ENCODE measurements around the gene ADGB. TPM values are rescaled to one million over a fixed set of nuclear protein-coding genes. Genes with fewer than 3 reads are reported as not detected.

Gene ADGB
- total and polyA plus RNA-seq, 9 of the 15 experiments (the other 6 are each of a cell fraction or from before 2014, with no cell fraction given) = not detected

- peak; percentile 27; the same call in 1 of the 2 replicates for TF ChIP-seq NFRKB (IDR thresholded peaks at IDR 0.05; ENCODE audit: low read depth)
- no peak for TF ChIP-seq FOXJ2 (tag; IDR thresholded peaks at IDR 0.05)
- TF ChIP-seq BCLAF1 (IDR thresholded peaks at IDR 0.05; ENCODE audit: borderline replicate concordance in 1 of 2, control insufficient read depth in 1 of 2, low read depth in 2 of 2, low read length in 1 of 2) = no peak
- TF ChIP-seq POLR2AphosphoS2 (IDR thresholded peaks at IDR 0.05; ENCODE audit: low read length) = peak; percentile 65; the same call in 1 of the 2 replicates
- TF ChIP-seq ZNF121 (CRISPR knock-in tag; conservative IDR thresholded peaks at IDR 0.05) = no peak
- TF ChIP-seq PHF8 (IDR thresholded peaks at IDR 0.05; ENCODE audit: borderline replicate concordance, low read length) = 0 out of 2 replicates have a peak, but pooled peaks have one; percentile 5
- peak; percentile 23; the same call in 1 of the 2 replicates for TF ChIP-seq PKNOX1 (IDR thresholded peaks at IDR 0.05)
- TF ChIP-seq HINFP (tag; conservative IDR thresholded peaks at IDR 0.05; ENCODE audit: low read depth) = no peak
- no peak for TF ChIP-seq STAT5B (CRISPR knock-in tag; IDR thresholded peaks at IDR 0.05)
- TF ChIP-seq ZBTB34 (CRISPR knock-in tag; IDR thresholded peaks at IDR 0.05) = no peak
- TF ChIP-seq CBFB (CRISPR knock-in tag; IDR thresholded peaks at IDR 0.05) = no peak
- TF ChIP-seq SIX5 (IDR thresholded peaks at IDR 0.05; ENCODE audit: borderline replicate concordance in 1 of 2, insufficient read depth in 1 of 2, low read depth in 1 of 2, low read length in 2 of 2) = no peak
- 0 out of 6 replicates have a peak, but pooled peaks of 1 of the 3 experiments have one; percentile 17 for TF ChIP-seq ZBTB11 (CRISPR knock-in tag; IDR thresholded peaks at IDR 0.05)
Measured at GRCh38 chr6:146856296-146856695, 257.5 kb downstream of the ADGB start (continued).
